Stomach (tissue), 4 donors: ENCODE results near the gene EXOC4.

Source experiments
- CTCF ChIP-seq, 7 experiments: fragments of 450-650 bp in 4 of 7; fragments of 200-600 bp in 3 of 7; sonication (generic) in 3 of 7; IDR thresholded peaks; one replicate each; pipeline ENCODE4 v1.5.1; 2016 to 2019; ENCODE audit warnings: antibody characterized with exemption in 7 of 7, control low read depth in 2 of 7, mild to moderate bottlenecking in 1 of 7
- POLR2A ChIP-seq, 4 donors: fragments of 450-650 bp; IDR thresholded peaks; one replicate each; pipeline ENCODE4 v1.6.1; 2016; ENCODE audit warnings: antibody characterized with exemption in 4 of 4, control low read depth in 2 of 4, mild to moderate bottlenecking in 1 of 4, moderate library complexity in 1 of 4

- no peak for TF ChIP-seq CTCF (IDR thresholded peaks at IDR 0.05)
- TF ChIP-seq POLR2A (IDR thresholded peaks at IDR 0.05), result no peak
Measured at GRCh38 chr7:133549633-133550032, 296.8 kb downstream of the EXOC4 start.
